Activated T-cell treated with anti-CD3 and anti-CD28 coated beads, Interleukin-2, amount 50 U/mL, for 72 hours (primary cell): Measurements from ENCODE around the gene GPC3. TPM values are rescaled to one million over a fixed set of nuclear protein-coding genes. Genes with fewer than 3 reads are reported as not detected.

ENCODE experiments used
- ATAC-seq, 2 donors: fragments of 150-1000 bp; cut with Tn5 transposase; replicated peaks in 1 of 2; 2 replicates each; pipeline ENCODE4 v1.10.0; 2021; ENCODE audit warnings: moderate library complexity in 2 of 2, mild to moderate bottlenecking in 1 of 2
- DNase-seq, 2 donors: peaks; one replicate each; pipeline ENCODE4 v3.0.0; 2021 to 2022; ENCODE audit warnings: mixed read lengths in 1 of 2
- H3K27ac Mint-ChIP-seq: one replicate; pipeline ENCODE4 v1.8.0; 2022; ENCODE audit warnings: mild to moderate bottlenecking, moderate library complexity, mixed read lengths
- H3K27me3 Mint-ChIP-seq: one replicate; pipeline ENCODE4 v1.8.0; 2022; ENCODE audit warnings: low read depth, mixed read lengths
- H3K36me3 Mint-ChIP-seq, 2 donors: one replicate each; pipeline ENCODE4 v1.8.0; 2022; ENCODE audit warnings: mixed read lengths in 2 of 2, mild to moderate bottlenecking in 1 of 2; ENCODE audit not compliant: insufficient read depth in 2 of 2
- H3K4me1 Mint-ChIP-seq: one replicate; pipeline ENCODE4 v1.8.0; 2022; ENCODE audit warnings: low read depth, mixed read lengths
- H3K4me3 Mint-ChIP-seq, 2 donors: one replicate each; pipeline ENCODE4 v1.8.0; 2022; ENCODE audit warnings: mild to moderate bottlenecking in 2 of 2, mixed read lengths in 2 of 2, moderate library complexity in 2 of 2
- H3K9me3 Mint-ChIP-seq, 2 donors: one replicate each; pipeline ENCODE4 v1.8.0; 2022; ENCODE audit warnings: mixed read lengths in 2 of 2
- total RNA-seq, 2 donors: library from RNA; stranded (reverse); gene quantifications; one replicate each; pipeline ENCODE4 v1.2.3, GENCODE V29; 2022

The GPC3 gene
- total RNA-seq, 2 donors from 2014 or later, result 0.39 to 0.41 TPM

DNA sequence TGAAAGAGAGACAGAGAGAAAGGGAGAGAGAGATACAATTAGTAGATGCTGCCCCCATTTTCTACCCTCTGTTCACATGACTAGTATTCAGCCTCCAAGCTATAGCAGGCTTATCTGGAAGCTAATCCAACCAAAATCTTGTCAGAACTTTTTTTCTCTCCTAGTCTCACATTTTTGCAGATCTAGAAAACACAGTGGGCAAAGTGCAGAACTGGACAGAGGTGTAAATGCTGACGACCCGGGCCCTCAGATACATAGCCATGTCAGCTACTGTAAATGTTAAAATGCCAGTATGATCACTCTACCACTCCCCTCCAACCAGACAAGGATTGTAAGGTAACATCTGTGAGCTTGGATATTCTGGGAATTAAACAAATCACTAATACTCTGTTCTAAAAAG is 34.3 kb downstream of the GPC3 start:
- H3K4me1 Mint-ChIP-seq, result no peaks in the 10 kb centered on the region
- peaks cover 57% of the 10 kb centered on the region for H3K27me3 Mint-ChIP-seq
- peaks cover 0 to 2% of the 10 kb centered on the region in 2 donors for H3K36me3 Mint-ChIP-seq
- H3K9me3 Mint-ChIP-seq, result peaks cover 0 to 1% of the 10 kb centered on the region in 2 donors
- no peak overlapping the region for H3K27ac Mint-ChIP-seq
- no peak for DNase-seq
- no peak overlapping the region for H3K4me3 Mint-ChIP-seq
- no peak for ATAC-seq

DNA sequence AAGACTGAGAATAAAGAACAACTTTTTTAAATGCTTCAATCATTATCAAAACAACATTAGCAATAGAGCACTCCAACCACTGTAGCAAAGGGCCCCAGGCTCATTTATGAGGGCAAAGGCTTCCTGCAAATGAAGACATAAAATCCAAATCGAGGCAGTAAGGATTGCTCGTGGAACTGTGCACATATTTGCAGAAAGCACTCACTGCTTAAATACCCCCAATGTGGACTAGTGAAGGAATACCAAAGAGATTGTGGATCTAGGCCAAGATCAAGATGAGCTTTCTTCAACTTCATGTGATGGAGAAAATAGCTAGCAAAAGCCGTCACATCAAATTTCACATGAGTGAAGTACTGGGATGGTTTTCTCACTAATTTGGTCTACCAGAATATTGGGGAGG is 35.2 kb downstream of the GPC3 start:
- Mint-ChIP-seq H3K27me3 (peaks cover 54% of the 10 kb centered on the region), H3K36me3 (peaks cover 0 to 2% of the 10 kb centered on the region in 2 donors), H3K27ac (no peak overlapping the region), H3K9me3 (peaks cover 0 to under 1% of the 10 kb centered on the region in 2 donors), H3K4me1 (no peaks in the 10 kb centered on the region), H3K4me3 (no peak overlapping the region)
- no peak for DNase-seq
- no peak for ATAC-seq

- Mint-ChIP-seq H3K27me3 (peaks cover 47% of the 10 kb centered on the region), H3K27ac (no peak overlapping the region), H3K9me3 (no peaks in the 10 kb centered on the region), H3K36me3 (peaks cover 0 to 2% of the 10 kb centered on the region in 2 donors), H3K4me3 (no peak overlapping the region), H3K4me1 (no peaks in the 10 kb centered on the region)
- no peak for DNase-seq
- ATAC-seq, result no peak
Observed at GRCh38 chrX:133948895-133949294, 36.5 kb downstream of the GPC3 start.

GRCh38 chrX:133947996-133948395 is 37.4 kb downstream of the GPC3 start:
- no peaks in the 10 kb centered on the region for H3K4me1 Mint-ChIP-seq
- no peak overlapping the region for H3K4me3 Mint-ChIP-seq
- H3K9me3 Mint-ChIP-seq, result no peaks in the 10 kb centered on the region
- H3K36me3 Mint-ChIP-seq, result peaks cover 0 to 2% of the 10 kb centered on the region in 2 donors
- DNase-seq (no peak), ATAC-seq (no peak)
- H3K27ac Mint-ChIP-seq, result no peak overlapping the region
- H3K27me3 Mint-ChIP-seq, result peaks cover 44% of the 10 kb centered on the region

GRCh38 chrX:133947022-133947421 is 38.4 kb downstream of the GPC3 start:
- Mint-ChIP-seq H3K36me3 (peaks cover 0 to 2% of the 10 kb centered on the region in 2 donors), H3K27me3 (peaks cover 44% of the 10 kb centered on the region), H3K27ac (no peak overlapping the region), H3K9me3 (no peaks in the 10 kb centered on the region), H3K4me3 (no peak overlapping the region), H3K4me1 (no peaks in the 10 kb centered on the region)
- no peak for DNase-seq
- ATAC-seq, result no peak

- DNase-seq (no peak), ATAC-seq (no peak)
- Mint-ChIP-seq H3K27ac (no peak overlapping the region), H3K9me3 (no peaks in the 10 kb centered on the region), H3K36me3 (peaks cover 0 to 2% of the 10 kb centered on the region in 2 donors), H3K4me1 (no peaks in the 10 kb centered on the region), H3K27me3 (peaks cover 46% of the 10 kb centered on the region), H3K4me3 (no peak overlapping the region)
Observed at GRCh38 chrX:133943507-133943906, 41.9 kb downstream of the GPC3 start.

- peaks cover 44% of the 10 kb centered on the region for H3K27me3 Mint-ChIP-seq
- H3K9me3 Mint-ChIP-seq, result no peaks in the 10 kb centered on the region
- DNase-seq (no peak), ATAC-seq (no peak)
- H3K4me3 Mint-ChIP-seq, result no peak overlapping the region
- no peak overlapping the region for H3K27ac Mint-ChIP-seq
- no peaks in the 10 kb centered on the region for H3K4me1 Mint-ChIP-seq
- H3K36me3 Mint-ChIP-seq, result no peaks in the 10 kb centered on the region
Observed at GRCh38 chrX:133939655-133940302, 45.6 kb downstream of the GPC3 start.

DNA sequence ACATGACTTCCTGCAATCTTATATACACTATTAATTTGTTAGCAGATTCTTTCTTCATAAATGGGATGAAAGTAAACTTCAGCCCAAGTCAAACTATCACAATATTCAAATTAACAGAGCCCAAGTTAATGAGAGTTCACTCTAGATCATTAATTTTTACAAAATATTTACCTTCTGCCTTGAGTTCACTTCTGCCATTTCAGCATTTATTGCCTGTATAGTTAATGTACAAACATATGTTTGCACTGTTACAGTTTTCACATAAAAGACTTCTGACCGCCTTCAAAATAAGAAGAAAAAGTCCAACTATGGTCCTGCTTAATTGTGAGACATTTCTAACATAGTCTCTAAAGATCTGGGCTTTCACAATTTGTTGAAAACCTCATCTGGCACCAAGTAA is 46.9 kb downstream of the GPC3 start:
- no peak for DNase-seq
- no peak overlapping the region for H3K4me3 Mint-ChIP-seq
- H3K27ac Mint-ChIP-seq, result no peak overlapping the region
- no peak for ATAC-seq
- H3K4me1 Mint-ChIP-seq, result no peaks in the 10 kb centered on the region
- H3K9me3 Mint-ChIP-seq, result no peaks in the 10 kb centered on the region
- peaks cover 41% of the 10 kb centered on the region for H3K27me3 Mint-ChIP-seq
- H3K36me3 Mint-ChIP-seq, result no peaks in the 10 kb centered on the region

GRCh38 chrX:133937022-133937421 is 48.4 kb downstream of the GPC3 start:
- Mint-ChIP-seq H3K4me3 (no peak overlapping the region), H3K9me3 (no peaks in the 10 kb centered on the region), H3K4me1 (no peaks in the 10 kb centered on the region), H3K27me3 (peaks cover 39% of the 10 kb centered on the region), H3K36me3 (no peaks in the 10 kb centered on the region), H3K27ac (no peak overlapping the region)
- ATAC-seq, result no peak
- DNase-seq, result no peak

GRCh38 chrX:133935076-133935475 is 50.3 kb downstream of the GPC3 start:
- Mint-ChIP-seq H3K36me3 (no peaks in the 10 kb centered on the region), H3K27ac (no peak overlapping the region), H3K27me3 (peaks cover 42% of the 10 kb centered on the region), H3K4me3 (no peak overlapping the region), H3K9me3 (no peaks in the 10 kb centered on the region), H3K4me1 (no peaks in the 10 kb centered on the region)
- DNase-seq (no peak), ATAC-seq (no peak)

DNA sequence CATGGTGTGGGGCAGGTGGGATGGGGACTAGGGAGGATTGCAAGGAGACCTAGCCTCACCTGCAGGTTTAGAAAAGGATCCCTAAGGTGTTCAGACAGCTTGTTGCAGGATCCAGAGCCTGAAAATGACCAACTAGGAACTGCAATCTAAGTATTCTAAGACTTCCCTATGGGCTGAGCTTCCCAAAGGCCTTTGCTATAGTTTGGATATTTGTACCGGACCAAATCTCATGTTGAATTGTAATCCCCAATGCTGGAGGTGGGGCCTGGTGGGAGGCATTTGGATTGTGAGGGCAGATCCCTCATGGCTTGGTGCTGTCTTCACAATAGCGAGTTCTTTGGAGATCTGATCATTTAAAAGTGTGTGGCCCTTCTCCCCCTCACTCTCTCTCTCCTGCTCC is 52.1 kb downstream of the GPC3 start:
- ATAC-seq, result no peak
- Mint-ChIP-seq H3K27me3 (peaks cover 39% of the 10 kb centered on the region), H3K9me3 (no peaks in the 10 kb centered on the region), H3K4me1 (no peaks in the 10 kb centered on the region), H3K36me3 (no peaks in the 10 kb centered on the region), H3K4me3 (no peak overlapping the region), H3K27ac (no peak overlapping the region)
- no peak for DNase-seq

GRCh38 chrX:133929836-133930464 is 55.4 kb downstream of the GPC3 start:
- no peaks in the 10 kb centered on the region for H3K9me3 Mint-ChIP-seq
- no peak for DNase-seq
- H3K36me3 Mint-ChIP-seq, result no peaks in the 10 kb centered on the region
- H3K27me3 Mint-ChIP-seq, result peaks cover 24% of the 10 kb centered on the region
- H3K27ac Mint-ChIP-seq, result no peak overlapping the region
- no peak overlapping the region for H3K4me3 Mint-ChIP-seq
- no peak for ATAC-seq
- H3K4me1 Mint-ChIP-seq, result no peaks in the 10 kb centered on the region

GRCh38 chrX:133928365-133928764 is 57.0 kb downstream of the GPC3 start:
- H3K4me1 Mint-ChIP-seq, result peaks cover under 1% of the 10 kb centered on the region
- no peak overlapping the region for H3K4me3 Mint-ChIP-seq
- DNase-seq (no peak), ATAC-seq (no peak)
- no peaks in the 10 kb centered on the region for H3K36me3 Mint-ChIP-seq
- H3K27me3 Mint-ChIP-seq, result peaks cover 24% of the 10 kb centered on the region
- no peak overlapping the region for H3K27ac Mint-ChIP-seq
- no peaks in the 10 kb centered on the region for H3K9me3 Mint-ChIP-seq

DNA sequence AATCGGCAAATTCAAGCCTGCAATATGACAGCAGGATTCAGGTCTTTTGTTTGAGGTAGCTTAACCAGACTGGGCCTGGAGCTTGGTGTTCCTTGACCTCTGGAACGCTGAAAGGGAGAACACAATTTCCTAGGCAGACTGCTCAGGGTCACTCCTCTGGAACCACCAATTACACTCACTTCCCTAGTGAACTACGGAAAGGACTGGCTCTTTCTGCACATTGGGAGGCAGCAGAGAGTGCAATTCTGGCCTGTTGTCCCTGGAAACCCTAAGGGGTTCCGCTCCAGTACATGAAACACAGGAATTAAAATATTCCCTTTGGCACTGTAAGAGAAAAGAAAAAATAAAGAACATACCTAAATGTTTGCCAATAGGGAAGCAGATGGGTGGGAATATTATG is 58.6 kb downstream of the GPC3 start:
- H3K9me3 Mint-ChIP-seq, result peaks cover 0 to under 1% of the 10 kb centered on the region in 2 donors
- ATAC-seq, result no peak
- no peak overlapping the region for H3K4me3 Mint-ChIP-seq
- no peak overlapping the region for H3K27ac Mint-ChIP-seq
- peaks cover 16% of the 10 kb centered on the region for H3K4me1 Mint-ChIP-seq
- peaks cover 26% of the 10 kb centered on the region for H3K27me3 Mint-ChIP-seq
- DNase-seq, result no peak
- H3K36me3 Mint-ChIP-seq, result peaks cover 0 to under 1% of the 10 kb centered on the region in 2 donors
